ENCODE results near the gene ATP6V0E1. TPM values are rescaled to one million over a fixed set of nuclear protein-coding genes. Genes with fewer than 3 reads are reported as not detected.

ATP6V0E1 gene
- total RNA-seq, 1 experiment from 2014 or later, result 84.6 TPM

GRCh38 chr5:172941067-172941516 lies 42.5 kb upstream of the ATP6V0E1 start:
- Histone ChIP-seq H3K4me1 (ENCODE audit: control insufficient read depth in 1 of 2, insufficient read depth in 2 of 2, low read length in 2 of 2) (peaks cover 0 to 8% of the 10 kb centered on the region in 2 experiments; a peak in 1 of 4 replicates), H2AFZ (ENCODE audit: low read depth, low read length, poor library complexity, severe bottlenecking) (no peak overlapping the region), H3K27me3 (ENCODE audit: insufficient read depth, low read length) (no peaks in the 10 kb centered on the region), H3K4me3 (replicated peaks in 1 of 2; ENCODE audit: low read depth in 1 of 2, low read length in 2 of 2) (no peak overlapping the region), H3K4me2 (ENCODE audit: low read length) (no peak overlapping the region), H3K9me3 (ENCODE audit: control insufficient read depth in 1 of 2, insufficient read depth in 1 of 2, low read depth in 1 of 2, low read length in 2 of 2) (no peaks in the 10 kb centered on the region), H3K9me2 (ENCODE audit: insufficient read depth) (no peaks in the 10 kb centered on the region), H3K36me3 (ENCODE audit: control insufficient read depth in 1 of 2, insufficient read depth in 2 of 2, low read length in 2 of 2) (no peaks in the 10 kb centered on the region), H3K79me2 (ENCODE audit: insufficient read depth, low read length) (no peaks in the 10 kb centered on the region), H3K9ac (ENCODE audit: low read length) (no peak overlapping the region), H4K20me1 (ENCODE audit: insufficient read depth) (no peaks in the 10 kb centered on the region), H3K27ac (ENCODE audit: low read depth, low read length) (no peak overlapping the region)
- ATAC-seq, result no peak
- intact Hi-C loops (cut with micrococcal nuclease), result no loop called here
- CTCF ChIA-PET, result interaction anchor here (1.9 to 4.1 kb wide), 2 partner anchors 9 to 226 kb away, joined by 6 to 28 read pairs; no protein-coding TSS in a partner anchor
- TF ChIP-seq MAX (IDR thresholded peaks at IDR 0.05), result no peak
- TF ChIP-seq EGR1 (IDR thresholded peaks at IDR 0.05; ENCODE audit: low read depth), result no peak
- no peak for TF ChIP-seq ZNF274 (IDR thresholded peaks at IDR 0.05; ENCODE audit: low read depth, low read length)
- no peak for TF ChIP-seq SIN3A (IDR thresholded peaks at IDR 0.05; ENCODE audit: low read depth)
- TF ChIP-seq EZH2 (IDR thresholded peaks at IDR 0.05), result no peak
- TF ChIP-seq SRF (IDR thresholded peaks at IDR 0.05; ENCODE audit: low read depth), result no peak
- TF ChIP-seq POLR2AphosphoS5 (IDR thresholded peaks at IDR 0.05; ENCODE audit: low read depth, low read length), result no peak
- TF ChIP-seq POLR2A (IDR thresholded peaks at IDR 0.05; ENCODE audit: borderline replicate concordance, extremely low read depth, insufficient read depth, insufficient read length), result no peak
- TF ChIP-seq CEBPB (IDR thresholded peaks at IDR 0.05; ENCODE audit: low read depth), result no peak
- RAD21 ChIA-PET (ENCODE audit: low non-redundant PET in 1 of 2, low total read pairs in 2 of 2, uncharacterized antibody in 2 of 2, unreplicated experiment in 2 of 2), result no interaction called here
- no peak for DNase-seq (ENCODE audit: low read depth, low spot score)
- POLR2A ChIA-PET, result no interaction called here
- BruUV-seq (replicated peaks), result no TSS peak

- no TSS peak for BruUV-seq (replicated peaks)
- no peak overlapping the region for H3K4me2 ChIP-seq (ENCODE audit: low read length)
- H3K4me3 ChIP-seq (replicated peaks in 1 of 2; ENCODE audit: low read depth in 1 of 2, low read length in 2 of 2), result no peak overlapping the region
- H2AFZ ChIP-seq (ENCODE audit: low read depth, low read length, poor library complexity, severe bottlenecking), result no peak overlapping the region
- ChIA-PET RAD21 (ENCODE audit: low non-redundant PET in 1 of 2, low total read pairs in 2 of 2, uncharacterized antibody in 2 of 2, unreplicated experiment in 2 of 2) (no interaction called here), POLR2A (interaction anchor here (0.6 kb wide), 1 partner anchor 638 kb away, joined by 4 read pairs; no protein-coding TSS in a partner anchor), CTCF (interaction anchor here (1.9 kb wide), 1 partner anchor 10 kb away, joined by 6 read pairs; no protein-coding TSS in a partner anchor)
- no peak for ATAC-seq
- H3K27ac ChIP-seq (ENCODE audit: low read depth, low read length), result no peak overlapping the region
- no peaks in the 10 kb centered on the region for H3K9me3 ChIP-seq (ENCODE audit: control insufficient read depth in 1 of 2, insufficient read depth in 1 of 2, low read depth in 1 of 2, low read length in 2 of 2)
- H3K4me1 ChIP-seq (ENCODE audit: control insufficient read depth in 1 of 2, insufficient read depth in 2 of 2, low read length in 2 of 2), result peaks cover 0 to 8% of the 10 kb centered on the region in 2 experiments; a peak in 1 of 4 replicates
- DNase-seq (ENCODE audit: low read depth, low spot score), result no peak
- intact Hi-C loops (cut with micrococcal nuclease), result no loop called here
- H3K27me3 ChIP-seq (ENCODE audit: insufficient read depth, low read length), result no peaks in the 10 kb centered on the region
- no peaks in the 10 kb centered on the region for H4K20me1 ChIP-seq (ENCODE audit: insufficient read depth)
- no peaks in the 10 kb centered on the region for H3K79me2 ChIP-seq (ENCODE audit: insufficient read depth, low read length)
- no peaks in the 10 kb centered on the region for H3K36me3 ChIP-seq (ENCODE audit: control insufficient read depth in 1 of 2, insufficient read depth in 2 of 2, low read length in 2 of 2)
- no peaks in the 10 kb centered on the region for H3K9me2 ChIP-seq (ENCODE audit: insufficient read depth)
- no peak overlapping the region for H3K9ac ChIP-seq (ENCODE audit: low read length)
- TF ChIP-seq ATF3 (IDR thresholded peaks at IDR 0.05) (no peak), ZFX (IDR thresholded peaks at IDR 0.05) (no peak), ZNF274 (IDR thresholded peaks at IDR 0.05; ENCODE audit: low read depth, low read length) (no peak), POLR2AphosphoS5 (IDR thresholded peaks at IDR 0.05; ENCODE audit: low read depth, low read length) (no peak), ELF1 (IDR thresholded peaks at IDR 0.05; ENCODE audit: borderline replicate concordance, low read depth) (no peak), EGR1 (IDR thresholded peaks at IDR 0.05; ENCODE audit: low read depth) (no peak), REST (IDR thresholded peaks at IDR 0.05; ENCODE audit: low read depth) (no peak), SP1 (IDR thresholded peaks at IDR 0.05; ENCODE audit: low read depth) (no peak), EZH2 (IDR thresholded peaks at IDR 0.05) (no peak), CBX3 (IDR thresholded peaks at IDR 0.05; ENCODE audit: low read depth) (no peak), FOSL1 (IDR thresholded peaks at IDR 0.05; ENCODE audit: low read depth) (no peak)
Observed at GRCh38 chr5:172942556-172942955, 41.0 kb upstream of the ATP6V0E1 start.

Data from HCT116 (cell line).